Neuron (in vitro differentiated cells): ENCODE data around the gene STXBP2.

Experiments used
- H2AFZ ChIP-seq: one replicate; pipeline ENCODE4 v1.6.1; 2013; ENCODE audit warnings: low read depth, mild to moderate bottlenecking, inconsistent platforms, low read length, moderate library complexity
- H3K27me3 ChIP-seq: one replicate; pipeline ENCODE4 v1.6.1; 2013; ENCODE audit warnings: low read length; ENCODE audit not compliant: insufficient read depth
- H3K36me3 ChIP-seq: one replicate; pipeline ENCODE4 v1.6.1; 2013; ENCODE audit warnings: low read length; ENCODE audit not compliant: insufficient read depth
- H3K4me1 ChIP-seq: one replicate; pipeline ENCODE4 v1.6.1; 2013; ENCODE audit warnings: low read length; ENCODE audit not compliant: insufficient read depth
- H3K4me3 ChIP-seq: 2 replicates; pipeline ENCODE4 v1.5.1; 2013; ENCODE audit warnings: mild to moderate bottlenecking, low read length, moderate library complexity
- H3K9me3 ChIP-seq: one replicate; pipeline ENCODE4 v1.6.1; 2013; ENCODE audit warnings: low read length

Gene STXBP2

GRCh38 chr19:7676854-7677253 is 39.9 kb downstream of the STXBP2 start, which contains the start of gene MCEMP1:
Gene MCEMP1 (plus strand): TSS chr19:7677090. CDS start chr19:7677121, 31 bp downstream.
- H3K9me3 ChIP-seq: no peaks in the 10 kb centered on the region
- peaks cover 7% of the 10 kb centered on the region for H3K4me1 ChIP-seq

GRCh38 chr19:7677669-7678311 is 40.9 kb downstream of the STXBP2 start:
- Histone ChIP-seq H3K4me1 (peaks cover 8% of the 10 kb centered on the region), H3K4me3 (no peak overlapping the region), H2AFZ (no peak overlapping the region), H3K9me3 (no peaks in the 10 kb centered on the region), H3K36me3 (peaks cover 7% of the 10 kb centered on the region), H3K27me3 (peaks cover 5% of the 10 kb centered on the region)

More at GRCh38 chr19:7676854-7677253, 39.9 kb downstream of the STXBP2 start, which contains the start of gene MCEMP1:
- peaks cover 9% of the 10 kb centered on the region for H3K27me3 ChIP-seq
- H2AFZ ChIP-seq: no peak within 1 kb of the TSS
- H3K4me3 ChIP-seq: no peak within 1 kb of the TSS
- no peaks in the 10 kb centered on the region for H3K36me3 ChIP-seq

- H2AFZ ChIP-seq: no peak overlapping the region
- H3K4me1 ChIP-seq: peaks cover 8% of the 10 kb centered on the region
- H3K36me3 ChIP-seq: peaks cover 16% of the 10 kb centered on the region
- H3K4me3 ChIP-seq: no peak overlapping the region
- no peaks in the 10 kb centered on the region for H3K9me3 ChIP-seq
- H3K27me3 ChIP-seq: peaks cover 5% of the 10 kb centered on the region
Observed at GRCh38 chr19:7678971-7679751, 42.3 kb downstream of the STXBP2 start.

- H3K9me3 ChIP-seq: no peaks in the 10 kb centered on the region
- peak overlapping the region; percentile 60 for H2AFZ ChIP-seq
- H3K36me3 ChIP-seq: peaks cover 16% of the 10 kb centered on the region
- H3K4me1 ChIP-seq: peaks cover 8% of the 10 kb centered on the region
- peak overlapping the region; percentile 59 for H3K4me3 ChIP-seq
- H3K27me3 ChIP-seq: peaks cover 5% of the 10 kb centered on the region
Observed at GRCh38 chr19:7679771-7680605, 43.1 kb downstream of the STXBP2 start.

GRCh38 chr19:7680606-7681339 is 43.9 kb downstream of the STXBP2 start, which contains the start of gene TRAPPC5:
Gene TRAPPC5 (plus strand): TSS chr19:7680833. CDS start chr19:7682254, 1,421 bp downstream.
- H3K4me3 ChIP-seq: peak within 1 kb of the TSS; percentile 59
- no peaks in the 10 kb centered on the region for H3K9me3 ChIP-seq
- peaks cover 8% of the 10 kb centered on the region for H3K4me1 ChIP-seq
- peak within 1 kb of the TSS; percentile 60 for H2AFZ ChIP-seq
- peaks cover 5% of the 10 kb centered on the region for H3K27me3 ChIP-seq
- peaks cover 16% of the 10 kb centered on the region for H3K36me3 ChIP-seq

- H3K4me1 ChIP-seq: peaks cover 8% of the 10 kb centered on the region
- peak overlapping the region; percentile 59 for H3K4me3 ChIP-seq
- H3K36me3 ChIP-seq: peaks cover 16% of the 10 kb centered on the region
- H2AFZ ChIP-seq: peak overlapping the region; percentile 60
- no peaks in the 10 kb centered on the region for H3K9me3 ChIP-seq
- peaks cover 5% of the 10 kb centered on the region for H3K27me3 ChIP-seq
Observed at GRCh38 chr19:7681340-7682174, 44.6 kb downstream of the STXBP2 start.

- H3K4me3 ChIP-seq: peak overlapping the region; percentile 59
Observed at GRCh38 chr19:7682175-7682855, 45.4 kb downstream of the STXBP2 start.

GRCh38 chr19:7685546-7686445 is 48.9 kb downstream of the STXBP2 start:
- Histone ChIP-seq H3K4me1 (peaks cover 8% of the 10 kb centered on the region), H3K36me3 (peaks cover 16% of the 10 kb centered on the region), H3K27me3 (no peaks in the 10 kb centered on the region), H2AFZ (no peak overlapping the region), H3K4me3 (no peak overlapping the region), H3K9me3 (no peaks in the 10 kb centered on the region)

More at GRCh38 chr19:7682175-7682855, 45.4 kb downstream of the STXBP2 start:
- Histone ChIP-seq H3K36me3 (peaks cover 16% of the 10 kb centered on the region), H3K27me3 (peaks cover 5% of the 10 kb centered on the region), H3K9me3 (no peaks in the 10 kb centered on the region), H2AFZ (no peak overlapping the region), H3K4me1 (peaks cover 8% of the 10 kb centered on the region)

- Histone ChIP-seq H3K4me1 (no peaks in the 10 kb centered on the region), H3K27me3 (no peaks in the 10 kb centered on the region), H3K36me3 (peaks cover 15% of the 10 kb centered on the region), H3K4me3 (no peak overlapping the region), H3K9me3 (no peaks in the 10 kb centered on the region), H2AFZ (no peak overlapping the region)
Observed at GRCh38 chr19:7687177-7687576, 50.3 kb downstream of the STXBP2 start.

GRCh38 chr19:7689165-7689564 is 52.3 kb downstream of the STXBP2 start:
- no peak overlapping the region for H3K4me3 ChIP-seq
- no peaks in the 10 kb centered on the region for H3K36me3 ChIP-seq
- peaks cover 1% of the 10 kb centered on the region for H3K9me3 ChIP-seq
- H3K27me3 ChIP-seq: no peaks in the 10 kb centered on the region
- no peaks in the 10 kb centered on the region for H3K4me1 ChIP-seq
- H2AFZ ChIP-seq: no peak overlapping the region
